Superior temporal gyrus (tissue), 1 donor: Measurements from ENCODE around the gene RALGDS.
"Not testable (repeated sequence)": the region's sequence is repeated elsewhere in the genome, so short reads cannot be mapped to it uniquely, and the experiment has no call there.

Source experiments
- DNase-seq: peaks from one replicate; pipeline ENCODE4 v3.0.0-alpha.2; 2016; ENCODE audit errors: extremely low spot score

RALGDS gene

GRCh38 chr9:133067006-133067405, 54.0 kb downstream of the RALGDS start:
- no peak for DNase-seq

GRCh38 chr9:133066181-133066983, 54.7 kb downstream of the RALGDS start:
- DNase-seq: no peak

GRCh38 chr9:133065070-133065388, 56.0 kb downstream of the RALGDS start:
- DNase-seq: no peak

GRCh38 chr9:133064241-133065069, 56.6 kb downstream of the RALGDS start:
- DNase-seq: no peak

GRCh38 chr9:133063500-133064231, 57.4 kb downstream of the RALGDS start:
- no peak for DNase-seq

- DNase-seq: no peak
Measured at GRCh38 chr9:133063159-133063499, 57.9 kb downstream of the RALGDS start.

GRCh38 chr9:133062569-133062968, 58.5 kb downstream of the RALGDS start:
- DNase-seq: not testable (repeated sequence)

GRCh38 chr9:133061764-133062145, 59.3 kb downstream of the RALGDS start, which contains the start of gene CEL:
TSS of gene CEL (plus strand) at chr9:133061981. CDS start at chr9:133062003, 22 bp downstream.
- DNase-seq: not testable (repeated sequence)

GRCh38 chr9:133061019-133061763, 59.8 kb downstream of the RALGDS start:
- not testable (repeated sequence) for DNase-seq

- DNase-seq: no peak
Measured at GRCh38 chr9:133060417-133060841, 60.6 kb downstream of the RALGDS start.

GRCh38 chr9:133059623-133060022, 61.4 kb downstream of the RALGDS start:
- no peak for DNase-seq

GRCh38 chr9:133058550-133059320, 62.3 kb downstream of the RALGDS start:
- no peak for DNase-seq

- no peak for DNase-seq
Measured at GRCh38 chr9:133058071-133058470, 63.0 kb downstream of the RALGDS start.

- no peak for DNase-seq
Measured at GRCh38 chr9:133057553-133057952, 63.5 kb downstream of the RALGDS start.

- DNase-seq: no peak
Measured at GRCh38 chr9:133057006-133057405, 64.0 kb downstream of the RALGDS start.

GRCh38 chr9:133056533-133056932, 64.5 kb downstream of the RALGDS start:
- DNase-seq: no peak

GRCh38 chr9:133055788-133056420, 65.1 kb downstream of the RALGDS start:
- no peak for DNase-seq

- DNase-seq: no peak
Measured at GRCh38 chr9:133054966-133055365, 66.1 kb downstream of the RALGDS start.

- no peak for DNase-seq
Measured at GRCh38 chr9:133054194-133054890, 66.7 kb downstream of the RALGDS start.
